Measurements from ENCODE around the gene HAUS3.
A peak's percentile ranks its signal among the peaks of the same experiment; 100 is the strongest.
"Not testable (repeated sequence)": the region's sequence is repeated elsewhere in the genome, so short reads cannot be mapped to it uniquely, and the experiment has no call there.

Gene HAUS3

DNA sequence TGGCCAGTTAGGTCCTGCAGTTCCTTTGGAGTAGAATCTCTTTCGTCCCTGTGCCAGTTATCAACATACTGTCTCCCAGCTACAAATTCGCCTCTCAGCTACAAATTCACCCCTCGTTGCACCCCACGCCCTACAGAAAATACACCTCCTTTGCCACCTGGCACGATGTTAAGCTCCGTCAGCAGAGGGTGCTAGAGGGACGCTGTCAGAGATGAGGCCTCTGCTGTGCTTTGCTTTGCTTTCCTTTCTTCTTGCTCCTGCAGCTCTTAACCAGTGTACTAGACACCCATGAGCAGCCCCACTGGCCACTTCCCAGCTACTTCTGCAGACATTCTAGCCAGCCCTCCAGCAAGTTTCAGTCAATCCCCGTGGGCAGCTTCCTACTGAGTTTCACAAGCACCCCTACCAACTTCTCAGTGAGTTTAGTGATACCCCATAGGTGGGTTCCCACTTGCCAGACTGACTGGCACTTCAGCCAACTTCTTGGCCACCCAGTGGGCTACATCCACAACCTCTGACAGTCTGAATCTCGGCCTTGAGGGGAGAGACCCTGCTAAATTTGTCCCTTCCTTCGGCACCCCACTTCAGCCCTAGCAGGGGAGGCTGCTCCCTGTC lies 21.8 kb downstream of the HAUS3 start:
- peak; percentile 56 to 77 for DNase-seq (ENCODE audit: low read depth in 2 of 2)

- DNase-seq (ENCODE audit: low read depth in 2 of 2): no peak
These were observed 22.6 kb downstream of the HAUS3 start for GRCh38 chr4:2219233-2219760.

GRCh38 chr4:2218436-2218835 lies 23.5 kb downstream of the HAUS3 start:
- DNase-seq (ENCODE audit: low read depth in 2 of 2): no peak

GRCh38 chr4:2217726-2218125 lies 24.2 kb downstream of the HAUS3 start:
- DNase-seq (ENCODE audit: low read depth in 2 of 2): no peak

- no peak for DNase-seq (ENCODE audit: low read depth in 2 of 2)
These were observed 29.1 kb downstream of the HAUS3 start for GRCh38 chr4:2212831-2213230.

GRCh38 chr4:2202789-2203188 lies 39.1 kb downstream of the HAUS3 start:
- not testable (repeated sequence) for DNase-seq (ENCODE audit: low read depth in 2 of 2)

DNA sequence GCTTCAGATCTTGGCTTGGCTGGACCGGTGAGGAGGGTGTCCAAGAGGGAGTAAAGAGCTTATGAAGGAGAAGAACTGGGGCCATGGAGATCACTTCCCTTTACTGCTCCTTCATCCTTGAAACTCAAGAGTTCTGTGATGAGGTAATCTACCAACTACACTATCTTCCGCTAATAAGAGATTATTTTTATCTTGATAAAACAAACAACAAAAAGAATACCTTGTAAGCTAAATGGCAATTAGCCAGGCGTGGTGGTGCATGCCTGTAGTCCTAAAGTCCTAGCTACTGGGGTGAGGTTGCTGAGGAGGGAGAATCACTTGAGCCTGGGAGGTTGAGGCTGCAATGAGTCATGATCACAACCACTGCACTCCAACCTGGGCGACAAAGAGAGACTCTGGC lies 47.4 kb downstream of the HAUS3 start:
- DNase-seq (ENCODE audit: low read depth in 2 of 2): no peak

DNA sequence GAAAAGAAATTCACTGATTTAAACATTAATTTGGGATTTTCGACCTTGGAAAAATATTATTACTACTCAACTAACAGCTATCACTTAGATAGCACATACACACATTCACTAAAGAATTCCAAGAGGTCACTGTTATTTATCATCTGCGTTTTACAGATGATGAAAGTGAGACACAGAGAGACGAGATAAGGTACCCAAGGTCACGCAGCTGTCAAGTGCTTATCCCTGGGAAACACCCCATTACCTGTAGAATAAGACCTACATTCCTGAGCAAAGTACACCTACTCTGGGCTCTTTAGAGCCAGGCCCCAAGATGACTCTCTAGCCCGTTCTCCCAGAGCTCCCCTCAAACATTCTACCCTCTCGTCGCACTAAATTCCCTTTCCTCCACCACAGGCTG lies 48.6 kb downstream of the HAUS3 start:
- no peak for DNase-seq (ENCODE audit: low read depth in 2 of 2)

DNA sequence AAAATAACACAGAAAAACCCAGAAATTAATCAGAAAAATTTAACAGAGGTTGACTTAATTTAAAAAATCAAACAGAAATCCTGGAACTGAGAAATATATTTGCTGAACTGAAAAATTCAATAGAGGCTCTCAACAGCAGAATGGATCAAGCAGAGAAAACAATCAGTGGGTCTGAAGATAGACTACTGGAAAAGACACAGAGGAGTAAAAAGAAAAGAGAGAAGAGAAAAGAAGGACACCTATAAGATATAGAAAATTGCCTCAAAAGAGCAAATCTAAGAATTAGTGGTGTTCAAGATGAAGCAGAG lies 55.1 kb downstream of the HAUS3 start:
- DNase-seq (ENCODE audit: low read depth in 2 of 2): no peak

- no peak for DNase-seq (ENCODE audit: low read depth in 2 of 2)
These were observed 55.6 kb downstream of the HAUS3 start for GRCh38 chr4:2186133-2186864.

DNA sequence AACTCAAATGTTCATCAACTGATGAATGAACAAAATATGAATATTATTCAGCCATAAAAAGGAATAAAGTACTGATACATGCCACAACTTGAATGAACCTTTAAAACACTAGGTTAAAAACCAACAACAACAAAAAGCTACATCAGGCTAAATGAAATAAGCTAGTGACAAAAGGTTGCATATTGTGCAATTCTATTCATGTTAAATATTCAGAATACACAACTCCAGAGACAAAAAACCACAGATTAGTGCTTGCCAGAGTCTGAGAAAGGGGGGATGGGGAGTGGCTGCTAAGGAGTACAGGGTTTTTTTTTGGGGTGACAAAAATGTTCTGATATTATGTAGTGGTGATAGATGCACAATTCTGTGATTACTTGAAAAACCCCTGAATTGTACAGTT lies 58.5 kb downstream of the HAUS3 start:
- no peak for DNase-seq (ENCODE audit: low read depth in 2 of 2)

DNA sequence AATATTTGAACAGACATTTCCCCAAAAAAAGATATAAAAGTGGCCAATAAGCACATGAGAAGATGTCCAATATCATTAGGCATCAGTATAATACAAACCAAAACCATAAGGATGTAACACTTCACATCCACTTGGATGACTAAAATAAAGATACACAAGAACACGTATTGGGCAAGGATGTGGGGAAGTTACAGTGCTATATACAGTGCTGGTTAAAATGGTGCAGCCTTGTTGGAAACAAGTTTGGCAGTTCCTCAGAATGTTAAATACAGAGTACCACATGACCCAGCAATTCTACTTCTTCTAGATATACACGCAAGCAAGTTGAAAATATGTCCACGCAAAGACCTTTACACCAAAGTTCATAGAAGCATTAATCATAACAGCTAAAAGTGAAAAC lies 58.9 kb downstream of the HAUS3 start:
- DNase-seq (ENCODE audit: low read depth in 2 of 2): no peak

DNA sequence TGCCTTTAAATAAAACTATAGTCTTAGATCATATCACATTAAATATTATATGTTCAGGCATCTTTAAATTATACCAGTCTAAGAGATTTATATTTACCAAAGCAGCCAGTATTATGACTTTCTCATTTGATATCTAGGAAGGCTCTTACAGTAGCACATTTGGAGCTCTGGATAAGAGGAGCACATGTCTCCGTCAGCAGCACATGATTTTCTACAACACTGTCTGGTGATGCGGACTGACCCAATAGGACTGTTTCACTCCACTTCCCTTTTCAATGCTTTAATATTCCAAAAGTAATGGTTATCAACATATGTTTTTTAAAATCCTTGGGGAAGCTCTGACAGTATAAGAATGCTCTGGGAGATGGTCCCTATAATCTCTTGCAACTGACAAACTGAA lies 61.5 kb downstream of the HAUS3 start:
- DNase-seq (ENCODE audit: low read depth in 2 of 2): no peak

GRCh38 chr4:2179717-2180116 lies 62.2 kb downstream of the HAUS3 start:
- no peak for DNase-seq (ENCODE audit: low read depth in 2 of 2)

- DNase-seq (ENCODE audit: low read depth in 2 of 2): no peak
These were observed 62.9 kb downstream of the HAUS3 start for GRCh38 chr4:2178986-2179385.
